Dedifferentiated amniotic fluid mesenchymal stem cell (primary cell): ENCODE results near the gene LACTBL1.
A peak's percentile ranks its signal among the peaks of the same experiment; 100 is the strongest.
"Not testable (repeated sequence)": the region's sequence is repeated elsewhere in the genome, so short reads cannot be mapped to it uniquely, and the experiment has no call there.

Source experiments
- DNase-seq: peaks from one replicate; pipeline ENCODE4 v3.0.0-alpha.2; 2016; ENCODE audit errors: extremely low spot score

LACTBL1 gene, protein sequence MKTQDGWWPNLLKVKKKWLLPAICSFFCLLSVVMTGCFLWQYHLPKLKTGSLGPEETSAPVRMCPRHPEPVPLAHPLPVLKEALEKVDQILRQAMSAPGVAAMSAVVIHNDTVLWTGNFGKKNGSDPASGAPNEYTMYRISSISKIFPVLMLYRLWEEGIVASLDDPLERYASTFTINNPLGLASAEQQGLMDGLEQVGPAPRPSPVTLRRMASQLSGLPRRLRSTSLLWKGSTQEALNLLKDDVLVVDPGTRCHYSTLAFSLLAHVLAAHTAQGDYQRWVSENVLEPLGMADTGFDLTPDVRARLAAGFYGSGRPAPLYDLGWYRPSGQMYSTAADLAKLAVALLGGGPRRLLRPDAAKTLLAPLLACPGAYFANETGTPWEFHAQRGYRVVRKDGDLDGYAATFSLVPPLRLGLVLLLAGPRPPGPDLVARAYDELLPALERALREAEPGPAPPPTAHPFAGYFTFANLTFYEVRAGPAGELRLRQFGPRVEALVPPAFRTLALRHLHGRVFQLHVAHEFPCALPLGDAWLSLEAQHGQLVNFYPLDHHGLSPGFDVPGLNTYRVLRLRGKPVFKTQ

DNA sequence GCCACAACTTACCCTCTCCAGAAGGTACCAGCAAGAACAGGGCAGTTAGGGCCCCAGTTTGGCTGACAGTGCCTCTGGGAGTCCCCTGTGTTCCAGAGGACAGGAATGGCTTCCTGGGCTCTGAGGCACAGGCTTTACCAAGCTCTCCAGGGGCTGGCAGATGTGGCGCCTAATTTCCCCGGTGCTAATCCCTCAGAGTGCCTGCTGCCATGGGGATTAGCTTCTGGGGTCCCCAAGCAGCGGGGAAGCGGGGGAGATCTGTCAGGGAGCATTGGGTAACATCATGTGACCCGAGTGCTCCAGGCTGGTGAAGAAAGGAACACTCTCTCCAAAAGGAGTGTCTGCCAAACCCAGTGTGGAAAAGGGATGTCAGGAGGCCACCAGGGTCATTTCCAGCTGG lies at the start of gene LACTBL1:
LACTBL1 (minus strand) TSS at position 107 of the 400 bp plus-strand sequence. CDS start 550 bp downstream, outside the sequence.
- DNase-seq, result no peak

DNA sequence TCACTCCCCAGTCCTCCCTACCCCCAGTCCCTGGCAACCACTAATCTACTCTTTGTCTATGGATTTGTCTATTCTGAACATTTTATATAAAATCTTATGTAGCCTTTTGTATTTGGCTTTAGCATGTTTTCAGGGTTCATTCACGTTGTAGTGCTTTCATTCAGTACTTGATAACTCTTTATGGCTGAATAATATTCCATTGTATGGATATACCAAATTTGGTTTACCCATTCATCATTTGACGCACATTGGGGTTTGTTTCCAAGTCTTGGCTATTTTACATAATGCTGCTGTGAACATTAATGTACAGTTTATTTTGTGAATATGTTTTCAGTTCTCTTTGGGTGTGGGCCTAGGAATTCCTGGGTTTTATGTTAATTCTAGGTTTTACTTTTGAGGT lies 49.2 kb upstream of the LACTBL1 start:
- no peak for DNase-seq

DNA sequence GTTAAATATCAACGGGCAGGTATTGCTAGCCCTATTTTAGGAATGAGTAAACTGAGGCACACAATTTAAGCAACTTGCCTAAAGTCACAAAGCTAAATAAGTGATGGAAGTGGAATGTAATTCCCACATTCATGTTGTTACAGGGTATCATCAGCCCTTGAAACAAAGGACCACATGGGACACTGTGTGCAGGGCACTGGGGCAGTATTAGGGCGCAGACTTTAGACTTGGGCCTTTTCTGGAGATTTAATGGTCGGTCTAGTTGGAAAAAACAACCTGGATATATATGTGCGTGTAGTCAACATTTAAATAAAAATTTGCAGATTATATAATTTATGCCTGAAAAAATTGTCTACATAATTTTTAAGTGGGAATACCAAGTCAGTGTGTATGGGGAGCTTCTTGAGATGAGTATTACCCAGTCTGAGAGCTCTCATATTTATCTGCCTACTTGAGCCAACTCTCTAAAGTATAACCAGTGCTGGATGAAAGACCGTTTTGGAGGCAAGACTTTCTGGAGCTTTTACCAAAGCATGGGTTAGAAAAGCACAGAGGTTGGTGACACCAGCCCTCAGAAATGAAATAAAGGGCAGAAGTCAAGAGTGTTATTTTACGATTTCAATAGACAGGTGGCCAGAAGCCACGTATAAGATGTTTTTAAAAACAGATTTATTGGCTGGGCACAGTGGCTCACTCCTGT lies 48.2 kb upstream of the LACTBL1 start:
- DNase-seq, result no peak

DNA sequence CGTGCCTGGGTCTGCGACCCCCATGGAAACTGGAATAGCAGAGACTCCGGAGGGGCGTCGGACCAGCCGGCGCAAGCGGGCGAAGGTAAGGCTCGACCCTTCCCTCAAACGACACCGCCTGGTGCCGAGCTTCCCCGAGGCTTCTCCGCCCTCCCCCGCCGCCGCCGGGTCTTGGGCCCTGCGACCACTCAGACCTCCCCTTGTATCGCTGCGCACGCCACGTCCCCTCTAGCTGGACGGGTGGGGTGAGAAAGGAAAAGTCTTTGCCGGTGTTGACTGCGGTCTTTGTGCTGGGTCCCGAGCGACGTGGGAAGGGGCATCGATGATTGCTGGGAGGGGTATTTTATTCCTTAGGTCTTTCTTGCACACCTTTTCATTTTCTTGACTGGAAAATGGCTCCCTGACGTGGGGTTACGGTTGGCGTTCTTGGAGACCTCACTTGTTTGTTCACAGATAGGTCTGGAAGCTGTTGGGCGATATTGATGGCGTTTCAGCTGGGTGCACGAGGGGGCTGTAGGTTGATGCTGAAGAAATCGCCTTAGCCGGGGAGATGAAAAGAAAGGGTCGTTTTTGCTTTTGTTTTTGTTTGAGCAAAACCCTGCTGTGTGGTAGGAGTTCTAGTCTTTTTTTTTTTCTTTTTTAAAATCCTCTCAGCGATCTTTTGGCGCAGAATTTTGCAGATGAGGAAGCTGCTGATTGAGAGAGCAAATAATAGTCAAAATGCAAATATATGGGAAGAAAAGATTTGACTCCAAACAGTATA lies 47.4 kb upstream of the LACTBL1 start:
- no peak for DNase-seq

DNA sequence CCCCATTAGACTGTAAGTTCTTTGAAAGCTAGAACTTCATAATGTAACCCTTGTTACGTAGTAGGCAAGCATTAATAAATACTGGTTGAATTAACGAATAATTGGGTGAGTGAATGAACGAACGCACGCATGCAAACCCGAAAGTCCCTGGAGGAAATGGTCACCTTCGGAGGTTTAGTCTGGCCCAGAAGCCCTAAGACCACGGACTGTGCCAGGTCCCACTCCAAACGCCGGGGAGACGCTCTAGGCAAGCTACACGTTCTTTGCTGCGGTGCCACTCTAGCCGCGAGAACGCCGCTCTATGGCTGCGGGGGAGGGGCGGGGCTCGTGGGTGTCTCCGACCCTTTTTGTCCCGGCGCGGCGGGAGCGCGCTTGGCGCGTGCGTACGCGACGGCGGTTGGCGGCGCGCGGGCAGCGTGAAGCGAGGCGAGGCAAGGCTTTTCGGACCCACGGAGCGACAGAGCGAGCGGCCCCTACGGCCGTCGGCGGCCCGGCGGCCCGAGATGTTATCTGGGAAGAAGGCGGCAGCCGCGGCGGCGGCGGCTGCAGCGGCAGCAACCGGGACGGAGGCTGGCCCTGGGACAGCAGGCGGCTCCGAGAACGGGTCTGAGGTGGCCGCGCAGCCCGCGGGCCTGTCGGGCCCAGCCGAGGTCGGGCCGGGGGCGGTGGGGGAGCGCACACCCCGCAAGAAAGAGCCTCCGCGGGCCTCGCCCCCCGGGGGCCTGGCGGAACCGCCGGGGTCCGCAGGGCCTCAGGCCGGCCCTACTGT lies 46.6 kb upstream of the LACTBL1 start, which contains the start of gene KDM1A:
KDM1A (plus strand) TSS at position 375 of the 769 bp plus-strand sequence; CDS start at position 504, 129 bp downstream.
- DNase-seq, result peak; percentile 96

DNA sequence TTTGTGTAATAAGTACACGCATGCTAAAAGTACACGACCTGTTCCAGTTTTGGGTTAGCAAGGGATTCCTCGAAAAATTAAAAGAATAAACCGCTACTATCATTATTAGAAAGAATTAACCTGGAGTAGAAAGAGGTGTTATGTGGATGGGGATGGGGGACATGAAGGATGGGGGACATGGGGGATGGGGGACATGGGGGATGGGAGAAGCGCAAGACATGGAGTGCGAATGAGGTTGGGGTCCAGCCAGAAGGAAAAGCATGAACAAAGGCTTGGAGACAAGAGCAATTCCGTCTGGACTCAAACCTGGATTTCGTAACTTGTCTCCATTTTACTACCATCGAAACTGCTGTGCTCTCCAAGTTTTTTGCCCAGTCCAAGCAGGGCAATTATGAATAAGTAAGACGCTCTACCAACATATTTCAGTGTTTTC lies 46.0 kb upstream of the LACTBL1 start:
- DNase-seq, result no peak

DNA sequence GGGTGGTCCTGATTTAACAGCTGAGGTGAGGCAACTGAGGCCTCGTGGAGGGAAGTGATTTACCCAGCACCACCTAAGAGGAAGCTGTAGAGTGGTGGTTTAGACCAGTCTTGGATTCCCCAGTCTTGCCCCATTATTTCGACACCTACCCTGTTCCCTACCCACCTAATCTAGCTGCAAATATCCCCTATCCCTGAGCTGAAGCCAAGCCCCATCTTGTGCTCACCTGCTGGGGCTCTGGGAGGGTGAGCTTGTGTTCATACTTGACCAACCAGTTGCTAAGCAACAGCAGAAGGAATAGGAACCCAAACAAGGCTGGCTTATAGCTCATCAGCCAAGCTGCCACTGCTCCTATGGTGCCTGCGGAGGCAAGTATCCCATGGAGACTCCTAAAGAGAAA lies 41.0 kb upstream of the LACTBL1 start:
- no peak for DNase-seq

DNA sequence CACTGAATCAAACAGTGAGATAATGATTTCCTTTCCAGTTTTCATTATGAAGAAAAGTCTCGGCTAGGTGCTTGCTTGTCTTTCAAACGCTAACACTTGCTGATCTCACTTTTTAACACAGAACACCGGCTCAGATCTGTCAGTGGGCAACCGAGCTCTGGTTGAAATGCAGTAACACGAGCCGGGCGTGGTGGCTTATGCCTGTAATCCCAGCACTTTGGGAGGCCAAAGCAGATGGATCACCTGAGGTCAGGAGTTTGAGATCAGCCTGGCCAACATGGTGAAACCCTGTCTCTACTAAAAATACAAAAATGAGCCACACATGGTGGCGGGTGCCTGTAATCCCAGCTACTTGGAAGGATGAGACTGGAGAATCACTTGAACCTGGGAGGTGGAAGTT lies 37.4 kb upstream of the LACTBL1 start:
- not testable (repeated sequence) for DNase-seq

DNA sequence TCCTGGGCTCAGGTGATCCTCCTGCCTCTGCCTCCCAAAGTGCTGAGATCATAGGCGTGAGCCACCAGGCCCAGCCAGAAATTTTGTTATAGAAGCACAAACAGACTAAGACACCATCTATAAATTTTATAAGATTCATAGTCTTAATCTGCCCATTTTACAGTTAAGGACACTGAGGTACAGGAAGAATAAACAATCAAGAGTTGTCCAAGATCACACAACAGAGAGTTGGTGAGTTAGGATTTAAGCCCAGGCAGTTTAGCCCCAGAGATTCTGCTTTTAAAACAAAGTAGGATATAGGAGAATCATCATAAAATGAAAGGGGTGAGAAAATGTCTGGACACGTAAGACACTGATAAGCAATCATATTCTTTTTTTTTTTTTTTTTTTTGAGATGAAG lies 36.2 kb upstream of the LACTBL1 start:
- DNase-seq, result no peak

DNA sequence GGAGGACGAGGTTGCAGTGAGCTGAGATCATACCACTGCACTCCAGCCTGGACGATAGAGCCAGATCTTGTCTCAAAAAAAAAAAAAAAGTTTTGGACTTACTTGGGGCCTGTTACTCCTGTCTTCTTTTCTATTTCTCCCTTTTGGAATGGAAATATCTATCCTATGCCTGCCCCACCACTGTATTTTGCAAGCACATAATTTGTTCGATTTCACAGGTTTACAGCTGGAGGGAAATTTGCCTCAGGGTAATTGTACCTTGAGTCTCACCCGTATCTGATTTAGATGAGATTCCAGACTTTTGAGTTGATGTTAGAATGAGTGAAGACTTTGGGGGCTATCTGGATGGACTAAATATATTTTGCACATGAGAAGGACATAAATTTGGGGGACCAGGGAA lies 34.4 kb upstream of the LACTBL1 start:
- DNase-seq, result no peak

DNA sequence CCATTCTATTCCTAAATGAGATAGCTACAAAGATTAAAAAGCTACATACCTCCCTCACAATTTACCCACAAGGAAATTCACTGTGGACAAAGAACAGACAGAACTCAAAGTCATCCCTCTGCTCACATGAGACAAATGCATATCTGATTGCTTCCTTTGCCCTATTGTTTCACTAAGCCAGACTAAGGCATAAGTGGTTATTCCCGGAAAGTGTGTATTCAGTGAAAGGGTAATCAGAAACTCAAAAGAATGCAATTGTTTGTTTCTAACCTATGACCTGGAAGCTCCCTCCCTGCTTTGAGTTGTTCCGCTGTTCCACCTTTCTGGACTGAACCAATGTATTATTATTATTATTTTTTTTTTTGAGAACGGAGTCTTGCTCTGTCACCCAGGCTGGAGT lies 32.1 kb upstream of the LACTBL1 start:
- DNase-seq, result not testable (repeated sequence)

DNA sequence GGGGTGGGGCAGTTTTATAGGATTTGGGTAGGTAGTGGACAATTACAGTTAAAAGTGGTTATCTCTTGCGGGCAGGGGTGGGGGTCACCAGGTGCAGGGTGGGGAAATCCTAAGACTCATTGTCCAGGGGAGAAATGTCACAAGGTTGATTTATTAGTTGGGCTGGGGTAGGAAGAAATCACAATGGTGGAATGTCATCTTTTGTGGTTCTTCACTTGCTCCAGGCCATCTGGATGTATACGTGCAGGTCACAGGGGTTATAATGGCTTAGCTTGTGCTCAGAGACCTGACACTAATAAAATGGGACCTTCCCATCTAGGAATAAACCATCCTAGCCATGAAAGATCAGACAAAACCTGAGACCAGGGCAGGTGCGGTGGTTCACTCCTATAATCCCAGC lies 31.4 kb upstream of the LACTBL1 start:
- no peak for DNase-seq

DNA sequence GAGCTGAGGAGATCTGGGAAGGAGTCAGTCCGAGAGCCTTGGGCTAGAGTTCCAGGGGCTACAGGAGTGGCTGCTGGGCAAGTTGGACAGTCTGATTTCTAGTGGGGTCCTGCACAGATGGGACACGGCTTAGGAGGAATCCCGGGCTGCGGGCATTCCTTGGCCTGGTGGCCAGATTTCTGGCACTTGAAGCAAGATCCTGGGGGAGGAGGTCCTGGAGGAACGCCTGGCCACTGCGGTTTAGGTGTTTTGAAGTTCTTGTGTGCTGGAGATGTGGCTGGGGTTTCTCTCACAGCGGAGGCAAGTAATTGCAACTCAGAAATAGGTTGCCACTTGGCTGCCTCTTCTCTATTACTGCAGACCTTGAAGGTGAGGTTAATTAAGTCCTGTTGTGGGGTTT lies 29.6 kb upstream of the LACTBL1 start:
- DNase-seq, result not testable (repeated sequence)

DNA sequence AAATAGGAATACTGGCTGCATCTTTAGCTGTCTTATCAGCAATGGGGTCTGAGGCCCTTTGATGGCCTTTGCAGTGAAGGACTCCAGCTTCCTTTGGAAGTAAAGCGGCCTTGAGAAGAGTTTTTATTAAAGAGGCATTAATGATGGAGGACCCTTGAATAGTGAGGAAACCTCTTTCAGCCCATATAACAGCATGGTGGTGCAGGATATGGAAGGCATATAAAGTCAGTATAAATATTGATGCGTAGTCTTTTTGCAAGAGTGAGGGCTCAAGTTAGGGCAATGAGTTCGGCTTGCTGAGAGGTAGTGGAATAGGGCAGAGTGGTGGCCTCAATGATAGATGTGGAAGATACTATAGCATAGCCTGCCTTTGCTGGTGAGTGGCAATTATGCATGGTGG lies 27.5 kb upstream of the LACTBL1 start:
- DNase-seq, result not testable (repeated sequence)

DNA sequence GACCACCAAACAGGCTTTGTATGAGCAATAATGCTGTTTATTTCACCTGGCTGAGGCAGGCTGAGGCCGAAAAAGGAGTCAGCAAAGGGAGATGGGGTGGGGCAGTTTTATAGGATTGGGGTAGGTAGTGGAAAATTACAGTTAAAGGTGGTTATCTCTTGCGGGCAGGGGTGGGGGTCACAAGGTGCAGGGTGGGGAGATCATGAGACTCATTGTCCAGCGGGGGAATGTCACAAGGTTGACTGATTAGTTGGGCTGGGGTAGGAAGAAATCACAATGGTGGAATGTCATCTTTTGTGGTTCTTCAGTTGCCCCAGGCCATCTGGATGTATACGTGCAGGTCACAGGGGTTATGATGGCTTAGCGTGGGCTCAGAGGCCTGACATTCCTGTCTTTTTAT lies 24.9 kb upstream of the LACTBL1 start:
- not testable (repeated sequence) for DNase-seq

DNA sequence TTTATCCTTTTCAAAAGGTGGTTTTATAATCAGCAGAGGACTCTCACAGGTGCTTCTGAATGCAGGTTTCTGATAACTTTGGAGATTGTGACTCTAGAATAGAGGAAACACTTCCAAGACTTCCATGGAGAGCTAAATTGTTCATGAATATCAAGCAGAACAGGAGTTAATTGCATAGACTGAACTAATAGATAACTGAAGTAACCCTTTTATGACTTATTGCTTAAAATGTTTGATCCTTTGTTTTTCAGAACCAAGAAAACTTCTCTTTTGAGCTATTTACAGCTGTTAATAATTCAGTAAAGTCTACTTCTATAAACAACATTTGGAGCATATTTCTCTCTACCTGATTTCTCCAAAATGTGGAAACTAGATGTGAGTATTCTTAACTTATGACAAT lies 23.1 kb upstream of the LACTBL1 start:
- no peak for DNase-seq

DNA sequence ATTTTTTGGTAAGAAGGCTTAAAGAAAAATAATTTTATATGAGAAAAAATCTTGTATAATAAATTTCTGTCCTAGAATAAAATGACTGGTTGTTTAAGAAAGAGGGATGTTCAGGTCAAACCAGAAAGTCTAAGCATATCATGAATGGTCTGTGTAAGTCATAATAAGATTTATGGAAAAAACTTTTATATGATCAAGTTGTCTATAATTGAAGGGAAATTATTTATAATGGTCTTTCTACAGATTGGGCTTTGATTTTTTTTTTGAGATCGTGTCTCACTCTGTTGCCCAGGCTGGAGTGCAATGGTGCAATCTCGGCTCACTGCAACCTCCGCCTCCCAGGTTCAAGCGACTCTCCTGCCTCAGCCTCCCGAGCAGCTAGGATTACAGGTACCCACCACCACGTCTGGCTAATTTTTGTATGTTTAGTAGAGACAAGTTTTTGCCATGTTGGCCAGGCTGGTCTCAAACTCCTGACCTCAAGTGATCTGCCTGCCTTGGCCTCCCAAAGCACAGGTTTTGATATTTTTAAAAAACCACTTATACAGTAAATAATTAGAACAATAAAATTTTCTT lies 20.6 kb upstream of the LACTBL1 start:
- not testable (repeated sequence) for DNase-seq

DNA sequence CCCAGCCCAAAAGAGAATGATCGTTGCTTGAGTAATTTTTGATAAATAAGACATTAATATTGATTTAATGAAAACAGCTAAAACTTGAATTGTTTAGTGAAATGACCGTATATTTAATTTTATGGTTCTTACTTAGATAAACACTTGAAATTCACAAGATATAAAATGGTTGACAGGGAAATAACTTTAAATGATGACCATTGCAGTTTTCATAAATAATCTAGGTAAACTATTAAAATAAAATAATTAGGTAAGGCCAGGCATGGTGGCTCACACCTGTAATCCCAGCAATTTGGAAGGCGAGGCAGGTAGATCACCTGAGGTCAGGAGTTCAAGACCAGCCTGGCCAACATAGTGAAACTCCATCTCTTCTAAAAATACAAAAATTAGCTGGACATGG lies 19.7 kb upstream of the LACTBL1 start:
- not testable (repeated sequence) for DNase-seq

DNA sequence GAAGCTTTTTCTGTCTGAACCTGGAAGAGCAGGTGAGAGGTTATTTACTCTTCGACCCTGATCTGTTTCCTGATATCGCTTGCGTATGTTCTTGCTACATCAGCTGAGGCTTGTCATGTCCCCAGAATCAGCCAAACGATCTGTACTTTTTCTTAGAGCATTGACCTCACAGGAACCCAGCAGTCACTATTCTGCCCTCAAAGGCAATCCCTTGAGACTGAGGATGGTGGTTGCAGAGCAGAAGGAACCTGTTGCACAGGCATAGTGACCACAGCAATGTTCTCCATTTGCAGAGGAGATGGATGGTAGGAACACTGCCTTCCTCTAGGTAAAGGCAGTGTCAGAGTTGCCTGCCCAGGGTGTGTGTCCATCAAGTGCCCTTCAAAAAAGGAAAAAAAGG lies 11.3 kb upstream of the LACTBL1 start:
- DNase-seq, result no peak

DNA sequence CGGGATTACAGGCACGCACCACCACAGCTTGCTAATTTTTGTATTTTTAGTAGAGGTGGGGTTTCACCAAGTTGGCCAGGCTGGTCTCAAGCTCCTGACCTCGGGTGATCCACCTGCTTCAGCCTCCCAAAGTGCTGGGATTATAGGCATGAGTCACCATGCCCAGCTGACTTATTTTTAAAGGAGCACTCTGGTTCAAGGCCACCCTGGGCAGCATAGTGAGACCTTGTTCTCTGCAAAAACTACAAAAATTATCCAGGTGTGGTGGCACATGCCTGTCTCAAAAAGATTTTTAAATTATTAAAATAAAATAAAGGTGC lies 7.8 kb upstream of the LACTBL1 start:
- not testable (repeated sequence) for DNase-seq

DNA sequence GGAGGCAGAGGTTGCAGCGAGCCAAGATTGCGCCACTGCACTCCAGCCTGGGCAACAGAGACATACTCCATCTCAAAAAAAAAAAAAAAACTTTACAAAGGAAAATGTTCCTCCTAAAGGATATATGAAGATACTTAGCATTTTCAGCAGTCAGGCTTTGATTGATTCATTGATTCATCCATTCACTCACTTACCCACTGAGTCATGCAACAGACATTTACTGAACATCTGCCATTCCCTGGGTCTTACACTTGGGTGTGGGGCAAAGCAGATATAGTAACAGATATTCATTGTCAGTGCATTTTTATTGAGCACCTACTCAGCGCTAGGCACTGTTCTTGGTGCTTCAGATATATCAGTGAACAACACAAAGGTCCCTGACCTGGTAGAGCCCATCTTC lies 5.6 kb upstream of the LACTBL1 start:
- no peak for DNase-seq
